H1 (cell line): ENCODE data around the gene LIN37. TPM values are rescaled to one million over a fixed set of nuclear protein-coding genes. Genes with fewer than 3 reads are reported as not detected.

Experiments
- CTCF ChIA-PET: fragments of 300-600 bp; sonication (Branson Sonifier 250); formaldehyde crosslinking; loops from one replicate; lab custom pipeline; 2021; ENCODE audit not compliant: partially characterized antibody; lab: Charles Lee
- POLR2A ChIA-PET: fragments of 300-600 bp; sonication (Branson Sonifier 250); formaldehyde crosslinking; loops from one replicate; lab custom pipeline; 2021; ENCODE audit warnings: inconsistent platforms; ENCODE audit not compliant: partially characterized antibody; lab: Charles Lee
- DNase-seq, 2 experiments: peaks; one replicate each; pipeline versions ENCODE4 v3.0.0 to v3.0.0-alpha.2; 2010 to 2022; ENCODE audit warnings: low spot score in 2 of 2, low read depth in 1 of 2, mixed read lengths in 1 of 2
- FAIRE-seq: peaks from 2 replicates; lab custom pipeline; 2011; peaks lifted over from hg19 to GRCh38; lab: Jason Lieb, UNC
- H2AFZ ChIP-seq: 2 replicates; pipeline ENCODE4 v1.8.1; 2012; ENCODE audit warnings: low read length, inconsistent platforms
- H2AK5ac ChIP-seq: 2 replicates; pipeline ENCODE4 v1.6.1; 2013; ENCODE audit warnings: low read depth, low read length
- H2BK120ac ChIP-seq: replicated peaks from 2 replicates; pipeline ENCODE3; 2013; ENCODE audit warnings: low read depth, low read length, inconsistent platforms
- H2BK12ac ChIP-seq: 2 replicates; pipeline ENCODE4 v1.6.1; 2013; ENCODE audit warnings: low read depth, low read length
- H2BK15ac ChIP-seq: 2 replicates; pipeline ENCODE4 v1.6.1; 2013; ENCODE audit warnings: low read length
- H2BK20ac ChIP-seq: 2 replicates; pipeline ENCODE4 v1.6.1; 2013; ENCODE audit warnings: low read length
- H2BK5ac ChIP-seq: 2 replicates; pipeline ENCODE4 v1.6.1; 2013; ENCODE audit warnings: low read depth, low read length
- H3K14ac ChIP-seq: 2 replicates; pipeline ENCODE4 v1.6.1; 2013; ENCODE audit warnings: inconsistent platforms; ENCODE audit not compliant: insufficient read length
- H3K18ac ChIP-seq: 2 replicates; pipeline ENCODE4 v1.6.1; 2013; ENCODE audit warnings: low read length; ENCODE audit errors: extremely low read depth
- H3K23ac ChIP-seq: 2 replicates; pipeline ENCODE4 v1.6.1; 2013; ENCODE audit warnings: inconsistent platforms; ENCODE audit not compliant: insufficient read length
- H3K23me2 ChIP-seq: 2 replicates; pipeline ENCODE4 v1.6.1; 2013; ENCODE audit warnings: low read depth, low read length
- H3K27ac ChIP-seq: 2 replicates; pipeline ENCODE4 v1.6.1; 2011; ENCODE audit warnings: low read depth, low read length, inconsistent platforms
- H3K27me3 ChIP-seq, 4 experiments: replicated peaks in 1 of 4; 1 replicate in 1 of 4; 2 replicates in 3 of 4; pipeline versions ENCODE4 v1.6.1 to v1.8.1; 2011 to 2013; ENCODE audit warnings: low read length in 3 of 4, mild to moderate bottlenecking in 3 of 4, inconsistent platforms in 2 of 4, mixed read lengths in 2 of 4, moderate library complexity in 1 of 4; ENCODE audit not compliant: control insufficient read depth in 3 of 4, insufficient read depth in 3 of 4; ENCODE audit errors: extremely low read depth in 1 of 4
- H3K36me3 ChIP-seq, 4 experiments: 2 replicates each; pipeline versions ENCODE4 v1.6.1 to v1.8.1; 2011 to 2013; ENCODE audit warnings: mild to moderate bottlenecking in 4 of 4, low read length in 3 of 4, moderate library complexity in 2 of 4, control low read depth in 1 of 4, inconsistent platforms in 1 of 4; ENCODE audit not compliant: insufficient read depth in 4 of 4, control insufficient read depth in 2 of 4
- H3K4ac ChIP-seq: replicated peaks from 2 replicates; pipeline ENCODE3; 2013; ENCODE audit warnings: low read length, low read depth, mixed read lengths, inconsistent platforms; ENCODE audit not compliant: insufficient read length
- H3K4me1 ChIP-seq, 4 experiments: replicated peaks in 1 of 4; 1 replicate in 1 of 4; 2 replicates in 3 of 4; pipeline versions ENCODE4 v1.6.1 to v1.8.1; 2011 to 2013; ENCODE audit warnings: low read length in 3 of 4, inconsistent platforms in 2 of 4, mixed read lengths in 1 of 4; ENCODE audit not compliant: insufficient read depth in 4 of 4, control insufficient read depth in 3 of 4
- H3K4me2 ChIP-seq, 2 experiments: 2 replicates each; pipeline versions ENCODE4 v1.6.1 to v1.8.1; 2011 to 2013; ENCODE audit warnings: low read depth in 2 of 2, low read length in 2 of 2, control low read depth in 1 of 2, inconsistent platforms in 1 of 2, mild to moderate bottlenecking in 1 of 2; ENCODE audit not compliant: insufficient read depth in 1 of 2
- H3K4me3 ChIP-seq, 4 experiments: fragments of 200-600, 300-600 bp in 1 of 4; sonication (generic), shearing (Covaris generic), sonication (Bioruptor Twin) in 1 of 4; 2 replicates each; pipeline versions ENCODE4 v1.5.1 to v1.8.1; 2011 to 2016; ENCODE audit warnings: low read length in 4 of 4, low read depth in 3 of 4, control low read depth in 2 of 4, inconsistent platforms in 2 of 4, mild to moderate bottlenecking in 2 of 4, mixed read lengths in 1 of 4, moderate library complexity in 1 of 4; ENCODE audit not compliant: insufficient read depth in 2 of 4; ENCODE audit errors: extremely low read depth in 1 of 4
- H3K56ac ChIP-seq: replicated peaks from 2 replicates; pipeline ENCODE3; 2013; ENCODE audit warnings: low read depth, mild to moderate bottlenecking, mixed read lengths, low read length, inconsistent platforms; ENCODE audit not compliant: insufficient read length
- H3K79me1 ChIP-seq: 2 replicates; pipeline ENCODE4 v1.6.1; 2013; ENCODE audit warnings: low read depth, low read length, control low read depth
- H3K79me2 ChIP-seq, 2 experiments: 2 replicates each; pipeline versions ENCODE4 v1.6.1 to v1.8.1; 2012 to 2013; ENCODE audit warnings: low read length in 2 of 2, mild to moderate bottlenecking in 2 of 2, inconsistent platforms in 1 of 2; ENCODE audit not compliant: insufficient read depth in 2 of 2, control insufficient read depth in 1 of 2
- H3K9ac ChIP-seq, 4 experiments: replicated peaks in 1 of 4; 1 replicate in 1 of 4; 2 replicates in 3 of 4; pipeline versions ENCODE4 v1.6.1 to v1.8.1; 2011 to 2013; ENCODE audit warnings: low read depth in 3 of 4, low read length in 3 of 4, control low read depth in 2 of 4, mild to moderate bottlenecking in 2 of 4, moderate library complexity in 2 of 4, inconsistent platforms in 1 of 4; ENCODE audit errors: extremely low read depth in 1 of 4
- H3K9me3 ChIP-seq, 2 experiments: 2 replicates each; pipeline versions ENCODE4 v1.6.1 to v1.8.1; 2012 to 2013; ENCODE audit warnings: mild to moderate bottlenecking in 2 of 2, moderate library complexity in 2 of 2, control low read depth in 1 of 2, inconsistent platforms in 1 of 2, low read depth in 1 of 2, low read length in 1 of 2, mixed read lengths in 1 of 2; ENCODE audit not compliant: insufficient read depth in 2 of 2
- H4K20me1 ChIP-seq, 2 experiments: replicated peaks in 1 of 2; 2 replicates each; pipeline versions ENCODE3 to v1.8.1; 2011 to 2013; ENCODE audit warnings: inconsistent platforms in 2 of 2, low read length in 2 of 2, mild to moderate bottlenecking in 1 of 2; ENCODE audit not compliant: insufficient read depth in 2 of 2, control insufficient read depth in 1 of 2
- H4K5ac ChIP-seq: 2 replicates; pipeline ENCODE4 v1.6.1; 2013; ENCODE audit warnings: low read length, low read depth, mixed read lengths, inconsistent platforms; ENCODE audit not compliant: insufficient read length
- H4K8ac ChIP-seq: 2 replicates; pipeline ENCODE4 v1.8.0; 2013; ENCODE audit warnings: mild to moderate bottlenecking, moderate library complexity, low read length, inconsistent platforms; ENCODE audit not compliant: insufficient read depth; ENCODE audit errors: extremely low read depth
- H4K91ac ChIP-seq: replicated peaks from 2 replicates; pipeline ENCODE3; 2013; ENCODE audit warnings: low read length, mixed read lengths, inconsistent platforms; ENCODE audit not compliant: insufficient read length
- BACH1 ChIP-seq: IDR thresholded peaks from 2 replicates; pipeline ENCODE4 v1.6.1; 2012; ENCODE audit warnings: low read length, improper control_type of control experiment
- CREB1 ChIP-seq: IDR thresholded peaks from 2 replicates; pipeline ENCODE4 v1.6.1; 2012; ENCODE audit warnings: inconsistent platforms
- EGR1 ChIP-seq: IDR thresholded peaks from 2 replicates; pipeline ENCODE4 v1.6.1; 2011; ENCODE audit warnings: low read depth, low read length, borderline replicate concordance
- JUND ChIP-seq: IDR thresholded peaks from 2 replicates; pipeline ENCODE4 v1.6.1; 2011; ENCODE audit warnings: mild to moderate bottlenecking, improper control_type of control experiment, low read length
- KDM1A ChIP-seq: fragments of 200-600, 300-600 bp; sonication (generic); IDR thresholded peaks from 2 replicates; pipeline ENCODE4 v1.7.1; 2016; ENCODE audit warnings: mild to moderate bottlenecking, low read length, borderline replicate concordance
- NRF1 ChIP-seq: IDR thresholded peaks from 2 replicates; pipeline ENCODE4 v1.6.1; 2011; ENCODE audit warnings: mild to moderate bottlenecking, low read depth, low read length, improper control_type of control experiment
- POLR2A ChIP-seq, 2 experiments: IDR thresholded peaks; 1 replicate in 1 of 2; 2 replicates in 1 of 2; pipeline ENCODE4 v1.6.1; 2011; ENCODE audit warnings: low read depth in 2 of 2, low read length in 2 of 2, mild to moderate bottlenecking in 2 of 2; ENCODE audit errors: control extremely low read depth in 1 of 2
- SAP30 ChIP-seq: fragments of 300-600 bp; sonication (generic); IDR thresholded peaks from 2 replicates; pipeline ENCODE4 v1.7.1; 2012; ENCODE audit warnings: low read length, moderate library complexity, mild to moderate bottlenecking, inconsistent platforms; ENCODE audit not compliant: insufficient read depth, insufficient replicate concordance
- SIN3A ChIP-seq, 2 experiments: IDR thresholded peaks in 1 of 2; conservative IDR thresholded peaks in 1 of 2; 2 replicates each; pipeline ENCODE4 v1.6.1; 2011 to 2012; ENCODE audit warnings: low read length in 2 of 2, improper control_type of control experiment in 1 of 2, low read depth in 1 of 2, mild to moderate bottlenecking in 1 of 2
- SIX5 ChIP-seq: IDR thresholded peaks from 2 replicates; pipeline ENCODE4 v1.6.1; 2011; ENCODE audit warnings: mild to moderate bottlenecking, low read depth, low read length
- TAF7 ChIP-seq: optimal IDR thresholded peaks from 2 replicates; pipeline ENCODE3; 2011; ENCODE audit warnings: low read depth, mild to moderate bottlenecking, inconsistent platforms, low read length, moderate library complexity, borderline replicate concordance
- WGBS, 2 experiments: shearing (Covaris generic) in 1 of 2; methylation state at CpG; one replicate each; pipeline versions ENCODE4 v1.1.6 to v1.1.7; 2013 to 2015; ENCODE audit warnings: low lambda C conversion rate in 2 of 2, mixed read lengths in 2 of 2, inconsistent platforms in 1 of 2, low coverage in 1 of 2, missing lambda C conversion rate in 1 of 2; ENCODE audit not compliant: insufficient replicate concordance in 2 of 2, insufficient coverage in 1 of 2, insufficient read length in 1 of 2; ENCODE audit errors: extremely low coverage in 1 of 2, missing lambda C conversion rate in 1 of 2; 5-methylcytosine and 5-hydroxymethylcytosine counted together
- polyA plus RNA-seq, 7 experiments: library from polyadenylated mRNA; depleted of rRNA in 3 of 7; stranded (reverse) in 5 of 7; unstranded in 2 of 7; fragments of >200 nt in 5 of 7; fragments of 200-250 nt in 2 of 7; gene quantifications; 1 replicate in 5 of 7; 2 replicates in 1 of 7; 4 replicates in 1 of 7; pipeline versions ENCODE4 v1.2.1 to v1.2.3, GENCODE V29; 2011 to 2013; ENCODE audit warnings: missing spikeins in 2 of 7, mixed read lengths in 2 of 7
- total RNA-seq: library from RNA; stranded (reverse); fragmentation: NEBNext Ultra II Directional; extraction: Animal tissue kit (Norgen Biotek cat#: 25700); gene quantifications from 2 replicates; pipeline ENCODE4 v1.2.1, GENCODE V29; 2021

The LIN37 gene
- total and polyA plus RNA-seq, 2 of the 8 experiments (the other 6 are each of a cell fraction or from before 2014, with no cell fraction given): 3.8 to 9.8 TPM

DNA sequence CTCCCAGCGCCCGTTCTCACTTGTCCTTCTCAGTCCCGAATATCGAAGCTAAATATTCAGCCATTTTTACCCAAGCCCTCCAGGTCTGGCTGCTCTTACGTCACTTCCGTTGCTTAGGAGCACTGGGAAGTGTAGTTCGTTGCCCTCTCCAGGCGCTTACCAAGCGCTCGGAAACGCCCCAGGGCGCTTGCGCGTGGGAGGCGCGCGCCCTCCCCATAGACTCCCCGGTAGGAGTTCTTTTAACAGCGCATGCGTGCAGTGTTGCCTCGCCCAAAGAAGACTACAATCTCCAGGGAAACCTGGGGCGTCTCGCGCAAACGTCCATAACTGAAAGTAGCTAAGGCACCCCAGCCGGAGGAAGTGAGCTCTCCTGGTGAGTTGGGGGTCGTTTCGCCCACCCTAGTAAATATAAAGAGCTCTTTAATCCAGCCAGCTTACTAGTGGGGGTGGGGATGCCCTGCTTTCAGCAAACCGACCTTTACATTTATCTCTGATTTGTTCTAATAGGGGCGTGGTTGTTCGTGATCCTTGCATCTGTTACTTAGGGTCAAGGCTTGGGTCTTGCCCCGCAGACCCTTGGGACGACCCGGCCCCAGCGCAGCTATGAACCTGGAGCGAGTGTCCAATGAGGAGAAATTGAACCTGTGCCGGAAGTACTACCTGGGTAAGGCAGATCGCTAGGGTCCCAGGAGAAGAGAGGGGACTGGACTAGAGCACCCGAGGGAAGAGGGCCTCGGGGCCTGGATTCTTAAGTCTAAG lies 2.9 kb upstream of the LIN37 start, which contains the start of the genes PSENEN and U2AF1L4:
PSENEN (plus strand) TSS at position 324 of the 759 bp plus-strand sequence; CDS start at position 604, 280 bp downstream.
U2AF1L4 (minus strand) TSS at position 91 of the 759 bp plus-strand sequence; CDS start at position 64, 27 bp downstream.
- FAIRE-seq (peak; percentile 82), DNase-seq (peak; percentile 92 to 97)
- no peaks in the 10 kb centered on the region; the same call in none of the 2 replicates for H3K79me1 ChIP-seq
- peak within 1 kb of the TSS; percentile 4 for H4K5ac ChIP-seq
- 0 out of 2 replicates have a peak within 1 kb of the TSS, but pooled peaks have one; percentile 12 for H2BK12ac ChIP-seq
- H3K4me1 ChIP-seq: peaks cover 0 to 4% (median 2%) of the 10 kb centered on the region in 4 experiments; a peak in 3 of 7 replicates
- WGBS, 2 experiments: 1% methylated on average over 38 of the region's 40 CpGs; no CpG with 5 or more reads in 1 of the 2 experiments
- no peaks in the 10 kb centered on the region for H3K27me3 ChIP-seq
- H3K9ac ChIP-seq: peak within 1 kb of the TSS; percentile 56 to 82 (median 78)
- no peak within 1 kb of the TSS for H4K91ac ChIP-seq
- H3K36me3 ChIP-seq: peaks cover 0 to 2% (median 0%) of the 10 kb centered on the region in 4 experiments; a peak in 1 of 8 replicates
- no peak within 1 kb of the TSS for H2BK120ac ChIP-seq
- no peak within 1 kb of the TSS for H3K23ac ChIP-seq
- H3K4me2 ChIP-seq: peak within 1 kb of the TSS; percentile 59 to 84
- H3K79me2 ChIP-seq: peaks cover 0 to 7% of the 10 kb centered on the region in 2 experiments; a peak in 1 of 4 replicates
- peak within 1 kb of the TSS; percentile 13 for H3K4ac ChIP-seq
- H3K18ac ChIP-seq: peak within 1 kb of the TSS; percentile 34
- H3K4me3 ChIP-seq: peak within 1 kb of the TSS; percentile 65 to 95 (median 82)
- H2BK5ac ChIP-seq: peak within 1 kb of the TSS; percentile 88; the same call in 1 of the 2 replicates
- H2BK20ac ChIP-seq: no peak within 1 kb of the TSS
- peak within 1 kb of the TSS; percentile 82 for H4K8ac ChIP-seq
- peak within 1 kb of the TSS; percentile 96 for H2AFZ ChIP-seq
- no peak within 1 kb of the TSS for H3K14ac ChIP-seq
- H2AK5ac ChIP-seq: no peak within 1 kb of the TSS
- ChIA-PET POLR2A (interaction anchor here (0.6 to 2.7 kb wide), 21 partner anchors 9 to 571 kb away, joined by 3 to 23 read pairs (median 4); partner anchors contain the start of genes ALKBH6, ARHGAP33, HSPB6 and KIRREL2), CTCF (interaction anchor here (0.6 to 1.5 kb wide), 4 partner anchors 74 to 186 kb away, joined by 3 to 4 read pairs (median 3); no protein-coding TSS in a partner anchor)
- H3K27ac ChIP-seq: peak within 1 kb of the TSS; percentile 91
- H2BK15ac ChIP-seq: peak within 1 kb of the TSS; percentile 72; the same call in 1 of the 2 replicates
- no peaks in the 10 kb centered on the region for H3K9me3 ChIP-seq
- H3K23me2 ChIP-seq: peaks cover 15% of the 10 kb centered on the region
- peak within 1 kb of the TSS; percentile 54 for H3K56ac ChIP-seq
- H4K20me1 ChIP-seq: peaks cover 0 to 2% of the 10 kb centered on the region in 2 experiments
- TF ChIP-seq SIX5 (peak; percentile 78), NRF1 (peak; percentile 91), CREB1 (peak; percentile 91), SIN3A (conservative IDR thresholded peaks at IDR 0.05 in 1 of 2, IDR thresholded peaks at IDR 0.05 in 1 of 2; ENCODE audit: low read depth in 1 of 2, low read length in 2 of 2) (peak in 1 of 2 experiments; percentile 82; a peak in 2 of 4 replicates), EGR1 (peak; percentile 95), TAF7 (no peak), BACH1 (0 out of 2 replicates have a peak, but pooled peaks have one; percentile 8), POLR2A (IDR thresholded peaks at IDR 0.05; ENCODE audit: control extremely low read depth in 1 of 2, low read depth in 2 of 2, low read length in 2 of 2) (no peak), JUND (peak; percentile 17; the same call in 1 of the 2 replicates), KDM1A (no peak), SAP30 (peak; percentile 88)
